KOPT-K1 (cell line): ENCODE results near the gene SHB.

Experiments used
- H3K27ac ChIP-seq: fragments of 200-600 bp; sonication (generic); 2 replicates; pipeline ENCODE4 v1.5.1; 2016; ENCODE audit warnings: antibody characterized with exemption, mild to moderate bottlenecking, low read depth, low read length; ENCODE audit not compliant: poor library complexity, severe bottlenecking
- H3K36me3 ChIP-seq: fragments of 200-600 bp; sonication (generic); 2 replicates; pipeline ENCODE4 v1.5.1; 2017; ENCODE audit warnings: antibody characterized with exemption, mild to moderate bottlenecking, low read length, moderate library complexity; ENCODE audit not compliant: insufficient read depth
- H3K9me3 ChIP-seq: fragments of 200-600 bp; sonication (generic); 2 replicates; pipeline ENCODE4 v1.5.1; 2017; ENCODE audit warnings: antibody characterized with exemption, low read length, mild to moderate bottlenecking; ENCODE audit not compliant: insufficient read depth, poor library complexity, severe bottlenecking

SHB gene

GRCh38 chr9:38003946-38004808 lies 64.8 kb downstream of the SHB start:
- no peaks in the 10 kb centered on the region for H3K36me3 ChIP-seq
- no peak overlapping the region for H3K27ac ChIP-seq
- no peaks in the 10 kb centered on the region for H3K9me3 ChIP-seq

- Histone ChIP-seq H3K9me3 (no peaks in the 10 kb centered on the region), H3K27ac (no peak overlapping the region), H3K36me3 (no peaks in the 10 kb centered on the region)
Measured at GRCh38 chr9:38003230-38003629, 65.8 kb downstream of the SHB start.

- no peak overlapping the region for H3K27ac ChIP-seq
- no peaks in the 10 kb centered on the region for H3K9me3 ChIP-seq
- no peaks in the 10 kb centered on the region for H3K36me3 ChIP-seq
Measured at GRCh38 chr9:38001430-38001829, 67.6 kb downstream of the SHB start.

GRCh38 chr9:38000735-38001134 lies 68.3 kb downstream of the SHB start:
- Histone ChIP-seq H3K36me3 (no peaks in the 10 kb centered on the region), H3K27ac (no peak overlapping the region), H3K9me3 (no peaks in the 10 kb centered on the region)

GRCh38 chr9:38000332-38000731 lies 68.7 kb downstream of the SHB start:
- H3K27ac ChIP-seq: no peak overlapping the region
- no peaks in the 10 kb centered on the region for H3K36me3 ChIP-seq
- no peaks in the 10 kb centered on the region for H3K9me3 ChIP-seq

GRCh38 chr9:37999588-38000189 lies 69.3 kb downstream of the SHB start:
- Histone ChIP-seq H3K36me3 (no peaks in the 10 kb centered on the region), H3K27ac (no peak overlapping the region), H3K9me3 (no peaks in the 10 kb centered on the region)

- Histone ChIP-seq H3K27ac (no peak overlapping the region), H3K36me3 (no peaks in the 10 kb centered on the region), H3K9me3 (no peaks in the 10 kb centered on the region)
Measured at GRCh38 chr9:37998881-37999587, 70.0 kb downstream of the SHB start.

GRCh38 chr9:37997636-37998374 lies 71.2 kb downstream of the SHB start:
- no peaks in the 10 kb centered on the region for H3K9me3 ChIP-seq
- H3K36me3 ChIP-seq: no peaks in the 10 kb centered on the region
- no peak overlapping the region for H3K27ac ChIP-seq

- no peak overlapping the region for H3K27ac ChIP-seq
- no peaks in the 10 kb centered on the region for H3K36me3 ChIP-seq
- H3K9me3 ChIP-seq: no peaks in the 10 kb centered on the region
Measured at GRCh38 chr9:37996819-37997217, 72.2 kb downstream of the SHB start.

- Histone ChIP-seq H3K9me3 (no peaks in the 10 kb centered on the region), H3K36me3 (no peaks in the 10 kb centered on the region), H3K27ac (no peak overlapping the region)
Measured at GRCh38 chr9:37995961-37996818, 72.8 kb downstream of the SHB start.

- no peaks in the 10 kb centered on the region for H3K9me3 ChIP-seq
- H3K36me3 ChIP-seq: no peaks in the 10 kb centered on the region
- no peak overlapping the region for H3K27ac ChIP-seq
Measured at GRCh38 chr9:37995348-37995737, 73.7 kb downstream of the SHB start.

GRCh38 chr9:37994639-37995347 lies 74.2 kb downstream of the SHB start:
- no peak overlapping the region for H3K27ac ChIP-seq
- H3K36me3 ChIP-seq: no peaks in the 10 kb centered on the region
- no peaks in the 10 kb centered on the region for H3K9me3 ChIP-seq

GRCh38 chr9:37992924-37993349 lies 76.1 kb downstream of the SHB start:
- H3K36me3 ChIP-seq: no peaks in the 10 kb centered on the region
- no peak overlapping the region for H3K27ac ChIP-seq
- no peaks in the 10 kb centered on the region for H3K9me3 ChIP-seq
